B cell (primary cell): ENCODE data around the gene CCDC83.

Experiments used
- EZH2 ChIP-seq: IDR thresholded peaks from 2 replicates; pipeline ENCODE4 v1.6.1; 2012; ENCODE audit warnings: borderline replicate concordance, low read depth, mild to moderate bottlenecking, moderate library complexity, low read length; ENCODE audit not compliant: insufficient read depth, poor library complexity, severe bottlenecking
- TF ChIP-seq, protein P1 (sequence below): fragments of 200-600 bp; IDR thresholded peaks from one replicate; pipeline ENCODE4 v1.8.0; 2022; ENCODE audit warnings: antibody characterized with exemption, mild to moderate bottlenecking

DNA sequence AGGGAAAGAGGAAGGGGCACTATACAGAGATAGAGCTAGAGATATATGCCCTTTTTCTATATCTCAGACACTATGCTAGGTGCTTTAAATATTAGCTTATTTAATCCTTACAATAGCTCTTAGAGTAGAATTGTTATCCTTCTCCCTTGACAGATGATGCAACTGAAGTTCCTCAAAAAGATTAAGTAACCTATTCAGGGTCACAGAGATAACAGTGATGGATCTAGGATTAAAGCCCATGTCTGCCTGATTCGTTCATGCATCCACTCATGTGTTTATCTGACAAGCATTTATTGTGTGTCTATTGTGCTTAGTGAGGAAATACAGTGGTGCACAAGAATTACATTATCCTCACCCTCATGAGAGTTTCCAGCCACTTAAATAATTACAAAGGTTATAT is 8.7 kb downstream of the CCDC83 start:
- TF ChIP-seq EZH2: no peak
- TF ChIP-seq, protein P1, sequence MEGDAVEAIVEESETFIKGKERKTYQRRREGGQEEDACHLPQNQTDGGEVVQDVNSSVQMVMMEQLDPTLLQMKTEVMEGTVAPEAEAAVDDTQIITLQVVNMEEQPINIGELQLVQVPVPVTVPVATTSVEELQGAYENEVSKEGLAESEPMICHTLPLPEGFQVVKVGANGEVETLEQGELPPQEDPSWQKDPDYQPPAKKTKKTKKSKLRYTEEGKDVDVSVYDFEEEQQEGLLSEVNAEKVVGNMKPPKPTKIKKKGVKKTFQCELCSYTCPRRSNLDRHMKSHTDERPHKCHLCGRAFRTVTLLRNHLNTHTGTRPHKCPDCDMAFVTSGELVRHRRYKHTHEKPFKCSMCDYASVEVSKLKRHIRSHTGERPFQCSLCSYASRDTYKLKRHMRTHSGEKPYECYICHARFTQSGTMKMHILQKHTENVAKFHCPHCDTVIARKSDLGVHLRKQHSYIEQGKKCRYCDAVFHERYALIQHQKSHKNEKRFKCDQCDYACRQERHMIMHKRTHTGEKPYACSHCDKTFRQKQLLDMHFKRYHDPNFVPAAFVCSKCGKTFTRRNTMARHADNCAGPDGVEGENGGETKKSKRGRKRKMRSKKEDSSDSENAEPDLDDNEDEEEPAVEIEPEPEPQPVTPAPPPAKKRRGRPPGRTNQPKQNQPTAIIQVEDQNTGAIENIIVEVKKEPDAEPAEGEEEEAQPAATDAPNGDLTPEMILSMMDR: no peak
